A204.1 (cell line): ENCODE measurements around the gene ZNF514.
"Not testable (repeated sequence)": the region's sequence is repeated elsewhere in the genome, so short reads cannot be mapped to it uniquely, and the experiment has no call there.

Experiments
- FAIRE-seq: peaks from 2 replicates; lab custom pipeline; 2012; peaks lifted over from hg19 to GRCh38; lab: Jason Lieb, UNC

The ZNF514 gene

GRCh38 chr2:95122197-95122551, 37.5 kb downstream of the ZNF514 start:
- FAIRE-seq, result no peak

- FAIRE-seq, result no peak
Observed at GRCh38 chr2:95121407-95122196, 38.0 kb downstream of the ZNF514 start, which contains the start of gene MRPS5. Gene MRPS5 (minus strand): TSS chr2:95121808. CDS start chr2:95121791, 17 bp downstream.

- no peak for FAIRE-seq
Observed at GRCh38 chr2:95121093-95121406, 38.6 kb downstream of the ZNF514 start.

GRCh38 chr2:95115418-95115817, 44.2 kb downstream of the ZNF514 start:
- FAIRE-seq, result no peak

GRCh38 chr2:95113464-95113863, 46.2 kb downstream of the ZNF514 start:
- no peak for FAIRE-seq

- FAIRE-seq, result no peak
Observed at GRCh38 chr2:95110395-95110794, 49.3 kb downstream of the ZNF514 start.

GRCh38 chr2:95109260-95109659, 50.4 kb downstream of the ZNF514 start:
- no peak for FAIRE-seq

GRCh38 chr2:95106081-95106480, 53.6 kb downstream of the ZNF514 start:
- no peak for FAIRE-seq

- no peak for FAIRE-seq
Observed at GRCh38 chr2:95104606-95105005, 55.0 kb downstream of the ZNF514 start.

GRCh38 chr2:95099910-95100309, 59.7 kb downstream of the ZNF514 start:
- no peak for FAIRE-seq

- not testable (repeated sequence) for FAIRE-seq
Observed at GRCh38 chr2:95098273-95098672, 61.4 kb downstream of the ZNF514 start.
